ENCODE measurements around the gene CDK14.
"Not testable (repeated sequence)": the region's sequence is repeated elsewhere in the genome, so short reads cannot be mapped to it uniquely, and the experiment has no call there.

The CDK14 gene

DNA sequence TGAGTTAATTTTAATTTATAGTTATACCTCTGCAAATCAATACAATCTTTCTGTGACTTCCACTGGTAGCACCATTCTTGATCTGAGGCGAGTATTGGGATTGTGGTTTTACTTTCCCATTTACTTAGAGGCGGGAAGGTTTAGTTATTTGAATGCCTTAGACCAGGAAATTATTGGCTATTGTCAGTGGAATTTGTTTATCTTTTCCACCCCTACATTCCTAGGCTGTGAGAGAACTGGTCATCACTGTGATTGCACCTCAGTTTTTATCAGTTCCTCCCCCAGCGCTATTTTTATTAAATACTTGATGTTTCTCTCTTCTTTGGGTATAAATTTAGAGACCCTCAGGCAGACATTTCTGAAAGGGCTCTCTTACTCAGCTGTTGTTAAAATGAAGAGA is 29.9 kb downstream of the CDK14 start:
- TF ChIP-seq, protein P1, sequence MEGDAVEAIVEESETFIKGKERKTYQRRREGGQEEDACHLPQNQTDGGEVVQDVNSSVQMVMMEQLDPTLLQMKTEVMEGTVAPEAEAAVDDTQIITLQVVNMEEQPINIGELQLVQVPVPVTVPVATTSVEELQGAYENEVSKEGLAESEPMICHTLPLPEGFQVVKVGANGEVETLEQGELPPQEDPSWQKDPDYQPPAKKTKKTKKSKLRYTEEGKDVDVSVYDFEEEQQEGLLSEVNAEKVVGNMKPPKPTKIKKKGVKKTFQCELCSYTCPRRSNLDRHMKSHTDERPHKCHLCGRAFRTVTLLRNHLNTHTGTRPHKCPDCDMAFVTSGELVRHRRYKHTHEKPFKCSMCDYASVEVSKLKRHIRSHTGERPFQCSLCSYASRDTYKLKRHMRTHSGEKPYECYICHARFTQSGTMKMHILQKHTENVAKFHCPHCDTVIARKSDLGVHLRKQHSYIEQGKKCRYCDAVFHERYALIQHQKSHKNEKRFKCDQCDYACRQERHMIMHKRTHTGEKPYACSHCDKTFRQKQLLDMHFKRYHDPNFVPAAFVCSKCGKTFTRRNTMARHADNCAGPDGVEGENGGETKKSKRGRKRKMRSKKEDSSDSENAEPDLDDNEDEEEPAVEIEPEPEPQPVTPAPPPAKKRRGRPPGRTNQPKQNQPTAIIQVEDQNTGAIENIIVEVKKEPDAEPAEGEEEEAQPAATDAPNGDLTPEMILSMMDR (IDR thresholded peaks at IDR 0.05; ENCODE audit: low read depth, low read length): no peak
- no peak for DNase-seq
- Histone ChIP-seq H3K4me1 (no peaks in the 10 kb centered on the region), H3K4me3 (ENCODE audit: low read depth, low read length) (no peak overlapping the region), H3K9me3 (no peaks in the 10 kb centered on the region), H3K27me3 (no peaks in the 10 kb centered on the region), H3K36me3 (no peaks in the 10 kb centered on the region)

DNA sequence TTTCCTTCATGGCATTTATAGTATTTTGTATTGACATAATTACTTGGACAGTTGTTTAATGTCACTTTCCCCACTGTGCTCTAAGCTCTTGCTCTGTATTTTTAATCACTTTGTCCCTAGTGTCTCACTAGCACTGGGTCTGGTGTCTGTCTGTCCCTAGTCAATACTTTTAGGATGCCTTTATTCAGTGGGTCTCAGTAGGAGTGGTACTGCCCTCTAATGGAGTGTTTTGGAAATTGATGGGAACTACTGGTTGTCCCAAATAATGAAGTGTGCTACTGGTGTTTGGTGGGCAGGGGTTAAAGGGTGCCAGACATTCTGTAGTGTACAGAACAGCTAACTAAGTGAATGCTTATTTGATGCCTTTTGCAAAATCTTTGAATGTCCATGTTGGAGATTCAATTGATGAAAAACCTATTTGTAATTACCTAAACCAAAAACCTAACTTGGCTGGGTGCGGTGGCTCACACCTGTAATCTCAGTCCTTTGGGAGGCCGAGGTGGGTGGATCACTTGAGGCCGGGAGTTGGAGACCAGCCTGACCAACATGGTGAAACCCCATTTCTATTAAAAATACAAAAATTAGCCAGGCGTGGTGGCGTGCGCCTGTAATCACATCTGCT is 33.3 kb downstream of the CDK14 start:
- TF ChIP-seq, protein P1 (IDR thresholded peaks at IDR 0.05; ENCODE audit: low read depth, low read length): peak; percentile 55
- DNase-seq: peak; percentile 10
- Histone ChIP-seq H3K9me3 (no peaks in the 10 kb centered on the region), H3K27me3 (no peaks in the 10 kb centered on the region), H3K36me3 (no peaks in the 10 kb centered on the region), H3K4me3 (ENCODE audit: low read depth, low read length) (no peak overlapping the region), H3K4me1 (no peaks in the 10 kb centered on the region)

DNA sequence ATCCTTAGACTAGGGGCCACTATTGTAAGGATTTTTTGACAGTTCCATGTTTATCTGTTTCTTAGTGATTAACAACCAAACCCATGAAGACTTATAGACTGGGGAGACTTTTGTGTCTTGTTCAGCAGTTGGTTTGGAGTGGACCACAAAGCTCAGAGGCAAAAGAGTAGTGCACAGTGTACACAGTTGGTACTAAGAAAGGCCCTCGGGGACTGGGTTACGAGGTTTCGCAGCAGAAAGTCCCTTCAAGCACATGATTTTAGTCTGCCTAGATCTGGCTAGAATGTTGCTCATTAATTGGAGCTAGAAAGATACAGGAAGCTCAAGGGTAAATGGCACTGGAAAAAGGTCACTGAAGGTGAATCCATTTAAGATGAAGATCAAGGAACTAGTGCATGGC is 35.4 kb downstream of the CDK14 start:
- DNase-seq: no peak
- TF ChIP-seq, protein P1 (IDR thresholded peaks at IDR 0.05; ENCODE audit: low read depth, low read length): no peak
- H3K9me3 ChIP-seq: no peaks in the 10 kb centered on the region
- no peak overlapping the region for H3K4me3 ChIP-seq (ENCODE audit: low read depth, low read length)
- no peaks in the 10 kb centered on the region for H3K4me1 ChIP-seq
- no peaks in the 10 kb centered on the region for H3K36me3 ChIP-seq
- H3K27me3 ChIP-seq: no peaks in the 10 kb centered on the region

DNA sequence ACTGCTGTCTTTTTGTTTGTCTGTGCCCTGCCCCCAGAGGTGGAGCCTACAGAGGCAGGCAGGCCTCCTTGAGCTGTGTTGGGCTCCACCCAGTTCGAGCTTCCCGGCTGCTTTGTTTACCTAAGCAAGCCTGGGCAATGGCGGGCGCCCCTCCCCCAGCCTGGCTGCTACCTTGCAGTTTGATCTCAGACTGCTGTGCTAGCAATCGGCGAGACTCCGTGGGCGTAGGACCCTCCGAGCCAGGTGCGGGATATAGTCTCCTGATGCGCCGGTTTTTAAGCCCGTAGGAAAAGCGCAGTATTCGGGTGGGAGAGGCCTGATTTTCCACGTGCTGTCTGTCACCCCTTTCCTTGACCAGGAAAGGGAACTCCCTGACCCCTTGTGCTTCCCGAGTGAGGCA is 43.6 kb downstream of the CDK14 start:
- H3K36me3 ChIP-seq; H3K4me3 ChIP-seq (ENCODE audit: low read depth, low read length); H3K27me3 ChIP-seq; DNase-seq; H3K9me3 ChIP-seq; H3K4me1 ChIP-seq: not testable (repeated sequence)

DNA sequence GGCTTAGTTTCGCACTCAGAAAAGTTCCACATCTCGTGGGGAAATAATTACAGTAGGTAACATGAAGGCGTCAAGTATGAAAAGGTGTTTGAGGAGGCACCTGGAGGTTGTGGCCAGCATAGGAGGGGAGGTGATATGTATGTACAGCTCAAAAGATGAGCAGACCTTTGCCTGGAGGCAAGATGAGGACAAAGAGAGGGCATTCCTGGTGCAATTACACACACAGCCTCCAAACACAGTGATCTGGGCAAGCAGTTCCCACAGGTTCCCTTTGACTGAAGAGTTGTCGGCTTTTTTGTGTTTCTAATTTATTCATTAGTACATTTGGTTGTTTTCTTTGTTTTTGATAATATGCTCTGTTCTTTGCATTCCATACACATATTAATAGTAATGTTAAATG is 46.9 kb downstream of the CDK14 start:
- Histone ChIP-seq H3K4me1 (no peaks in the 10 kb centered on the region), H3K27me3 (no peaks in the 10 kb centered on the region), H3K4me3 (ENCODE audit: low read depth, low read length) (no peak overlapping the region), H3K36me3 (no peaks in the 10 kb centered on the region), H3K9me3 (no peaks in the 10 kb centered on the region)
- TF ChIP-seq, protein P1 (IDR thresholded peaks at IDR 0.05; ENCODE audit: low read depth, low read length): no peak
- no peak for DNase-seq

DNA sequence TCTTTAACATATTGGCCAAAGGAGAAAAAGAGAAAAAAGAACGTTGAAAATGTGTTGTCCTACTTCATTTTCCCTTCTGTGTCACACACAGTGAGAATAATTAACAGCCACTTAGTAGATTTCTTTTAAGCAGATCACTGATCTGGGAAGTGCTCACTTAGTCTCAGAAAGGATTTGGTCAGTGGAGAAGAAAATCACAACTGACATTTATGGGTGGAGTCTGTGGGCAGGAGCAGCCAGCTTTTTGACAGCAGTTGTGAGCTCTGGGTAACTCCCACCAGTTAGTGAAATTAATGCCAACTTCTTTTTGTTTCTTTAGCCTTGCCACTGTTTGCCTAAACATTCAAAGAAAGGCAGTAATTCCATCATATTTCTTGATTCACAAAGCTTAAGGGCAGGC is 49.7 kb downstream of the CDK14 start:
- TF ChIP-seq, protein P1 (IDR thresholded peaks at IDR 0.05; ENCODE audit: low read depth, low read length): no peak

DNA sequence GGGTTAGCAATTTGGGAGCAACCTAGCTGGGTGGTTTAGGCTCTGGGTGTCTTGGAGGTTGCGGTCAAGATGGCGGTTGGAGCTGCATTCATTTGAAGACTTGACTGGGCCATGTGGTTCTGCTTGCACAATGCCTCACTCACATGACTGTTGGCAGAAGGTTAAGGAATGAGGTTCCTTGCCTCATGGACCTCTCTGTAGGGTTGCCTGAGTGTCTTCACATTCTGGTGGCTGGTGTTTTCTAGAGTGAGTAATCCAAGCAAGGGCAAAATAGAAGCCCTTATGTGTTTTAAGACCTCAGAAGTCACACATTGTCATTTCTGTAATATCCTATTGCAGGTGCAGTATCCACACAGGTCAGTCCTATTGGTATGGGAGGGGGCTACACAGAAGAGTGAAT is 52.0 kb downstream of the CDK14 start:
- TF ChIP-seq, protein P1 (IDR thresholded peaks at IDR 0.05; ENCODE audit: low read depth, low read length): no peak
- Histone ChIP-seq H3K27me3 (no peaks in the 10 kb centered on the region), H3K4me1 (no peaks in the 10 kb centered on the region), H3K4me3 (ENCODE audit: low read depth, low read length) (no peak overlapping the region), H3K9me3 (no peaks in the 10 kb centered on the region), H3K36me3 (no peaks in the 10 kb centered on the region)
- DNase-seq: no peak

More for the DNA sequence above, 49.7 kb downstream of the CDK14 start:
- no peak overlapping the region for H3K4me3 ChIP-seq (ENCODE audit: low read depth, low read length)
- no peaks in the 10 kb centered on the region for H3K4me1 ChIP-seq
- DNase-seq: no peak
- no peaks in the 10 kb centered on the region for H3K36me3 ChIP-seq
- no peaks in the 10 kb centered on the region for H3K27me3 ChIP-seq
- no peaks in the 10 kb centered on the region for H3K9me3 ChIP-seq

Data from BE2C (cell line).